GM18868 (cell line): ENCODE measurements around the gene PRSS37.

Experiments used
- ATAC-seq: cut with Tn5 transposase; IDR thresholded peaks from one replicate; pipeline ENCODE4 v1.9.1; 2021; ENCODE audit warnings: mild to moderate bottlenecking, moderate library complexity; ENCODE audit not compliant: unreplicated experiment

Gene PRSS37

GRCh38 chr7:141789917-141790316 lies 51.4 kb downstream of the PRSS37 start, which contains the start of gene TAS2R5:
TSS of gene TAS2R5 (plus strand) at chr7:141790217. CDS start at chr7:141790362, 145 bp downstream.
- no peak for ATAC-seq

GRCh38 chr7:141788296-141788695 lies 53.0 kb downstream of the PRSS37 start:
- ATAC-seq: no peak
